WTC11 (cell line): ENCODE measurements around the gene EHD4. TPM values are rescaled to one million over a fixed set of nuclear protein-coding genes. Genes with fewer than 3 reads are reported as not detected.

Source experiments
- ATAC-seq: fragments of 200-7000 bp; cut with Tn5 transposase; 2 replicates; pipeline ENCODE4 v1.10.0; 2021; ENCODE audit warnings: mild to moderate bottlenecking, moderate library complexity
- CTCF ChIA-PET: fragments of 300-600 bp; sonication (Branson Sonifier 250); formaldehyde crosslinking; loops from one replicate; lab custom pipeline; 2021; ENCODE audit warnings: antibody characterized with exemption; lab: Charles Lee
- POLR2A ChIA-PET: fragments of 350-600 bp; sonication (Branson Sonifier 250); formaldehyde crosslinking; loops from one replicate; lab custom pipeline; 2021; ENCODE audit warnings: antibody characterized with exemption; lab: Charles Lee
- DNase-seq: peaks from one replicate; pipeline ENCODE4 v3.0.0; 2021; ENCODE audit warnings: low spot score
- H3K27ac Mint-ChIP-seq: 2 replicates; pipeline ENCODE4 v1.8.0; 2021; ENCODE audit warnings: mixed read lengths
- H3K27me3 Mint-ChIP-seq: 2 replicates; pipeline ENCODE4 v1.8.0; 2021; ENCODE audit warnings: low read depth, mild to moderate bottlenecking, moderate library complexity, mixed read lengths
- H3K36me3 Mint-ChIP-seq: 2 replicates; pipeline ENCODE4 v1.8.0; 2021; ENCODE audit warnings: mixed read lengths
- H3K4me1 Mint-ChIP-seq: 2 replicates; pipeline ENCODE4 v1.8.0; 2022; ENCODE audit warnings: mixed read lengths
- H3K4me3 Mint-ChIP-seq: 2 replicates; pipeline ENCODE4 v1.8.0; 2021; ENCODE audit warnings: mild to moderate bottlenecking, moderate library complexity, mixed read lengths
- H3K9me3 Mint-ChIP-seq: 2 replicates; pipeline ENCODE4 v1.8.0; 2021; ENCODE audit warnings: mixed read lengths
- AR ChIP-seq: fragments of 250-450 bp; sonication (Bioruptor Pico); IDR thresholded peaks from 2 replicates; pipeline ENCODE4 v1.9.0; 2021; ENCODE audit warnings: mild to moderate bottlenecking
- CBFB ChIP-seq: sonication (generic); formaldehyde crosslinking; IDR thresholded peaks from 2 replicates; pipeline ENCODE4 v1.8.1; 2022; ENCODE audit warnings: mild to moderate bottlenecking, low read depth, missing genetic modification reagents
- CREM ChIP-seq: sonication (generic); formaldehyde crosslinking; IDR thresholded peaks from 2 replicates; pipeline ENCODE4 v1.8.1; 2022; ENCODE audit warnings: mild to moderate bottlenecking, missing genetic modification reagents, moderate library complexity
- E2F1 ChIP-seq: sonication (generic); formaldehyde crosslinking; IDR thresholded peaks from 2 replicates; pipeline ENCODE4 v1.8.0; 2022; ENCODE audit warnings: mild to moderate bottlenecking, missing genetic modification reagents
- ELF4 ChIP-seq: sonication (generic); formaldehyde crosslinking; IDR thresholded peaks from 2 replicates; pipeline ENCODE4 v1.8.1; 2022; ENCODE audit warnings: low read depth, mild to moderate bottlenecking, moderate library complexity, missing genetic modification reagents
- GRHL2 ChIP-seq: fragments of 250-450 bp; sonication (Bioruptor Pico); IDR thresholded peaks from 2 replicates; pipeline ENCODE4 v1.8.0; 2022; ENCODE audit warnings: mild to moderate bottlenecking, moderate library complexity; ENCODE audit not compliant: insufficient replicate concordance, severe bottlenecking
- HMGA2 ChIP-seq: fragments of 250-450 bp; sonication (Bioruptor Pico); IDR thresholded peaks from 2 replicates; pipeline ENCODE4 v1.4.0; 2021; ENCODE audit warnings: mild to moderate bottlenecking, moderate library complexity
- HMGXB4 ChIP-seq: sonication (generic); formaldehyde crosslinking; IDR thresholded peaks from 2 replicates; pipeline ENCODE4 v1.8.1; 2023; ENCODE audit warnings: mild to moderate bottlenecking, moderate library complexity, missing genetic modification reagents
- JUN ChIP-seq: sonication (generic); formaldehyde crosslinking; IDR thresholded peaks from 2 replicates; pipeline ENCODE4 v1.8.0; 2023; ENCODE audit warnings: mild to moderate bottlenecking, missing genetic modification reagents
- MXD4 ChIP-seq: fragments of 250-450 bp; sonication (Bioruptor Pico); IDR thresholded peaks from 2 replicates; pipeline ENCODE4 v1.8.0; 2021; ENCODE audit warnings: mild to moderate bottlenecking, moderate library complexity, borderline replicate concordance
- NFYB ChIP-seq: sonication (generic); formaldehyde crosslinking; conservative IDR thresholded peaks from 2 replicates; pipeline ENCODE4 v1.8.0; 2022; ENCODE audit warnings: low read depth, missing genetic modification reagents
- SOX15 ChIP-seq: fragments of 250-450 bp; sonication (Bioruptor Pico); IDR thresholded peaks from 2 replicates; pipeline ENCODE4 v1.9.0; 2021; ENCODE audit warnings: mild to moderate bottlenecking
- TCF7 ChIP-seq: sonication (generic); formaldehyde crosslinking; IDR thresholded peaks from 2 replicates; pipeline ENCODE4 v1.8.0; 2022; ENCODE audit warnings: mild to moderate bottlenecking, low read depth, missing genetic modification reagents, moderate library complexity
- USF2 ChIP-seq: sonication (generic); formaldehyde crosslinking; IDR thresholded peaks from 2 replicates; pipeline ENCODE4 v1.8.1; 2023; ENCODE audit warnings: mild to moderate bottlenecking, missing genetic modification reagents, moderate library complexity
- ZBTB21 ChIP-seq: sonication (generic); formaldehyde crosslinking; IDR thresholded peaks from 2 replicates; pipeline ENCODE4 v1.8.1; 2023; ENCODE audit warnings: mild to moderate bottlenecking, missing genetic modification reagents, borderline replicate concordance
- ZMAT4 ChIP-seq: fragments of 250-450 bp; sonication (Bioruptor Pico); IDR thresholded peaks from 2 replicates; pipeline ENCODE4 v1.9.0; 2021; ENCODE audit warnings: mild to moderate bottlenecking
- ZNF121 ChIP-seq: sonication (generic); formaldehyde crosslinking; IDR thresholded peaks from 2 replicates; pipeline ENCODE4 v1.8.0; 2023; ENCODE audit warnings: missing genetic modification reagents
- ZNF281 ChIP-seq: sonication (generic); formaldehyde crosslinking; IDR thresholded peaks from 2 replicates; pipeline ENCODE4 v1.8.0; 2023; ENCODE audit warnings: mild to moderate bottlenecking, missing genetic modification reagents
- ZNF317 ChIP-seq: sonication (generic); formaldehyde crosslinking; IDR thresholded peaks from 2 replicates; pipeline ENCODE4 v1.8.1; 2023; ENCODE audit warnings: low read depth, mild to moderate bottlenecking, moderate library complexity, missing genetic modification reagents, borderline replicate concordance
- ZNF512 ChIP-seq: sonication (generic); formaldehyde crosslinking; IDR thresholded peaks from 2 replicates; pipeline ENCODE4 v1.8.1; 2022; ENCODE audit warnings: missing genetic modification reagents, borderline replicate concordance
- ZNF671 ChIP-seq: fragments of 250-450 bp; sonication (Bioruptor Pico); IDR thresholded peaks from 2 replicates; pipeline ENCODE4 v1.8.0; 2021; ENCODE audit warnings: mild to moderate bottlenecking
- total RNA-seq: library from RNA; stranded (reverse); gene quantifications from 3 replicates; pipeline ENCODE4 v1.2.3, GENCODE V29; 2021

Gene EHD4
- total RNA-seq, 1 experiment from 2014 or later = 23.9 TPM

- no peaks in the 10 kb centered on the region for H3K9me3 Mint-ChIP-seq
- ChIA-PET CTCF (no interaction called here), POLR2A (no interaction called here)
- no peaks in the 10 kb centered on the region for H3K27me3 Mint-ChIP-seq
- H3K36me3 Mint-ChIP-seq = peaks cover 28% of the 10 kb centered on the region
- H3K4me1 Mint-ChIP-seq = peaks cover 7% of the 10 kb centered on the region
- H3K4me3 Mint-ChIP-seq = no peak overlapping the region
- H3K27ac Mint-ChIP-seq = peak overlapping the region; percentile 3; the same call in 1 of the 2 replicates
- no peak for ATAC-seq
- no peak for DNase-seq
- TF ChIP-seq ELF4 (no peak), CREM (CRISPR knock-in tag) (no peak), SOX15 (CRISPR knock-in tag) (no peak), MXD4 (CRISPR knock-in tag) (no peak), CBFB (no peak), ZNF512 (no peak), ZNF281 (no peak), JUN (no peak), TCF7 (CRISPR knock-in tag) (no peak), ZNF121 (no peak), ZNF671 (CRISPR knock-in tag) (no peak), USF2 (no peak), NFYB (CRISPR knock-in tag) (no peak), AR (CRISPR knock-in tag) (no peak), GRHL2 (no peak), ZNF317 (CRISPR knock-in tag) (no peak), ZMAT4 (CRISPR knock-in tag) (no peak)
These were observed 70.9 kb downstream of the EHD4 start for GRCh38 chr15:41901431-41901830.

GRCh38 chr15:41900526-41901380, 71.6 kb downstream of the EHD4 start:
- ChIA-PET POLR2A (no interaction called here), CTCF (interaction anchor here (1.2 kb wide), 1 partner anchor 127 kb away, joined by 4 read pairs; the partner anchor contains the start of gene MAPKBP1)
- peaks cover 7% of the 10 kb centered on the region for H3K4me1 Mint-ChIP-seq
- no peak for DNase-seq
- peak overlapping the region; percentile 27; the same call in 1 of the 2 replicates for H3K27ac Mint-ChIP-seq
- H3K4me3 Mint-ChIP-seq = no peak overlapping the region
- peaks cover 24% of the 10 kb centered on the region for H3K36me3 Mint-ChIP-seq
- no peaks in the 10 kb centered on the region for H3K27me3 Mint-ChIP-seq
- ATAC-seq = no peak
- 0 out of 2 replicates have a peak, but pooled peaks cover 4% of the 10 kb centered on the region for H3K9me3 Mint-ChIP-seq
- no peak for TF ChIP-seq E2F1 (CRISPR knock-in tag)
- TF ChIP-seq ZBTB21 = no peak
- no peak for TF ChIP-seq SOX15 (CRISPR knock-in tag)
- TF ChIP-seq HMGXB4 (CRISPR knock-in tag) = no peak
- TF ChIP-seq HMGA2 (CRISPR knock-in tag) = no peak
